Activated CD4-positive, alpha-beta T cell treated with anti-CD3 and anti-CD28 coated beads, Interleukin-10, Interleukin-2, amounts not matched to agents 100 ng/mL and 50 ng/mL, durations not matched to agents 16 hours and 8 hours (primary cell): ENCODE results near the gene ATP5F1E.

Experiments
- DNase-seq: peaks from one replicate; pipeline ENCODE4 v3.0.0-alpha.2; 2020

The ATP5F1E gene

GRCh38 chr20:59004763-59005522, 27.2 kb downstream of the ATP5F1E start:
- DNase-seq = peak; percentile 39

- peak; percentile 39 for DNase-seq
These were observed 27.7 kb downstream of the ATP5F1E start for GRCh38 chr20:59004493-59004762.

GRCh38 chr20:59003836-59004492, 28.2 kb downstream of the ATP5F1E start:
- DNase-seq = no peak

- no peak for DNase-seq
These were observed 29.2 kb downstream of the ATP5F1E start for GRCh38 chr20:59002874-59003399.

- no peak for DNase-seq
These were observed 29.7 kb downstream of the ATP5F1E start for GRCh38 chr20:59002388-59002787.

- DNase-seq = no peak
These were observed 30.5 kb downstream of the ATP5F1E start for GRCh38 chr20:59001449-59002171.

GRCh38 chr20:59001068-59001448, 31.1 kb downstream of the ATP5F1E start:
- no peak for DNase-seq

- no peak for DNase-seq
These were observed 31.8 kb downstream of the ATP5F1E start for GRCh38 chr20:59000326-59000725.

- DNase-seq = no peak
These were observed 33.5 kb downstream of the ATP5F1E start for GRCh38 chr20:58998656-58999055.

GRCh38 chr20:58997141-58997770, 34.9 kb downstream of the ATP5F1E start:
- no peak for DNase-seq

GRCh38 chr20:58996226-58996611, 35.9 kb downstream of the ATP5F1E start:
- no peak for DNase-seq

GRCh38 chr20:58995461-58996225, 36.5 kb downstream of the ATP5F1E start:
- DNase-seq = no peak

GRCh38 chr20:58994390-58995159, 37.6 kb downstream of the ATP5F1E start:
- DNase-seq = no peak

- DNase-seq = no peak
These were observed 38.5 kb downstream of the ATP5F1E start for GRCh38 chr20:58993332-58994248.

- no peak for DNase-seq
These were observed 39.2 kb downstream of the ATP5F1E start for GRCh38 chr20:58992911-58993310.

GRCh38 chr20:58991715-58992114, 40.4 kb downstream of the ATP5F1E start:
- no peak for DNase-seq

GRCh38 chr20:58990651-58991445, 41.3 kb downstream of the ATP5F1E start:
- DNase-seq = no peak

GRCh38 chr20:58989196-58989595, 42.9 kb downstream of the ATP5F1E start:
- no peak for DNase-seq

- no peak for DNase-seq
These were observed 43.6 kb downstream of the ATP5F1E start for GRCh38 chr20:58988565-58988882.
